ENCODE measurements around the gene MAPK1. TPM values are rescaled to one million over a fixed set of nuclear protein-coding genes. Genes with fewer than 3 reads are reported as not detected.
"Not testable (repeated sequence)": the region's sequence is repeated elsewhere in the genome, so short reads cannot be mapped to it uniquely, and the experiment has no call there.

Gene MAPK1
- total RNA-seq, 1 donor from 2014 or later: 156 TPM

DNA sequence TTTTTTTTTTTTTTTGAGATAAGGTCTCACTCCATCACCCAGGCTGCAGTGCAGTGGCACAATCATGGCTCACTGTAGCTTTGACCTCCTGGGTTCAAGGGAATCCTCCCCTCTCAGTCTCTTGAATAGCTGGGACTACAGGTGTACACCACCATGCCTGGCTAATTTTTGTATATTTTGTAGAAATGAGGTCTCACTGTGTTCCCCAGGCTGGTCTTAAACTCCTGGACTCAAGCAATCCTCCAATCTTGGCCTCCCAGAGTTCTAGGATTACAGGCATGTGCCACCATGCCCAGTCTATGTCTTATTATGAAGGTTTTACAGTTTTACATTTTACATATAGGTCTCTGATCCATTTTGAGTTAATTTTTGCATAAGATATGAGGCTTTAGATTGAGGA is 20.4 kb upstream of the MAPK1 start:
- no peak overlapping the region for H3K4me3 Mint-ChIP-seq (ENCODE audit: unreplicated experiment)
- no peak for DNase-seq (ENCODE audit: low spot score)
- H3K9me3 Mint-ChIP-seq (ENCODE audit: low read depth): no peaks in the 10 kb centered on the region
- TF ChIP-seq, protein P1, sequence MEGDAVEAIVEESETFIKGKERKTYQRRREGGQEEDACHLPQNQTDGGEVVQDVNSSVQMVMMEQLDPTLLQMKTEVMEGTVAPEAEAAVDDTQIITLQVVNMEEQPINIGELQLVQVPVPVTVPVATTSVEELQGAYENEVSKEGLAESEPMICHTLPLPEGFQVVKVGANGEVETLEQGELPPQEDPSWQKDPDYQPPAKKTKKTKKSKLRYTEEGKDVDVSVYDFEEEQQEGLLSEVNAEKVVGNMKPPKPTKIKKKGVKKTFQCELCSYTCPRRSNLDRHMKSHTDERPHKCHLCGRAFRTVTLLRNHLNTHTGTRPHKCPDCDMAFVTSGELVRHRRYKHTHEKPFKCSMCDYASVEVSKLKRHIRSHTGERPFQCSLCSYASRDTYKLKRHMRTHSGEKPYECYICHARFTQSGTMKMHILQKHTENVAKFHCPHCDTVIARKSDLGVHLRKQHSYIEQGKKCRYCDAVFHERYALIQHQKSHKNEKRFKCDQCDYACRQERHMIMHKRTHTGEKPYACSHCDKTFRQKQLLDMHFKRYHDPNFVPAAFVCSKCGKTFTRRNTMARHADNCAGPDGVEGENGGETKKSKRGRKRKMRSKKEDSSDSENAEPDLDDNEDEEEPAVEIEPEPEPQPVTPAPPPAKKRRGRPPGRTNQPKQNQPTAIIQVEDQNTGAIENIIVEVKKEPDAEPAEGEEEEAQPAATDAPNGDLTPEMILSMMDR (IDR thresholded peaks at IDR 0.05): no peak
- peaks cover 3% of the 10 kb centered on the region for H3K4me1 Mint-ChIP-seq (ENCODE audit: low read depth)
- no peaks in the 10 kb centered on the region for H3K27me3 Mint-ChIP-seq (ENCODE audit: low read depth)
- no peaks in the 10 kb centered on the region for H3K36me3 Mint-ChIP-seq (ENCODE audit: low read depth)
- H3K27ac Mint-ChIP-seq (ENCODE audit: unreplicated experiment): no peak overlapping the region

DNA sequence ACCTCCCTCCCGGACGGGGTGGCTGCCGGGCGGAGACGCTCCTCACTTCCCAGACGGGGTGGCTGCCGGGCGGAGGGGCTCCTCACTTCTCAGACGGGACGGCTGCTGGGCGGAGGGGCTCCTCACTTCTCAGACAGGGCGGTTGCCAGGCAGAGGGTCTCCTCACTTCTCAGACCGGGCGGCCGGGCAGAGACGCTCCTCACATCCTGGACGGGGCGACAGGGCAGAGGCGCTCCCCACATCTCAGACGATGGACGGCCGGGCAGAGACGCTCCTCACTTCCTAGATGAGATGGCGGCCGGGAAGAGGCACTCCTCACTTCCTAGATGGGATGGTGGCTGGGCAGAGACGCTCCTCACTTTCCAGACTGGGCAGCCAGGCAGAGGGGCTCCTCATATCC is 16.5 kb upstream of the MAPK1 start:
- not testable (repeated sequence) for H3K27me3 Mint-ChIP-seq (ENCODE audit: low read depth); H3K4me3 Mint-ChIP-seq (ENCODE audit: unreplicated experiment); H3K9me3 Mint-ChIP-seq (ENCODE audit: low read depth); H3K4me1 Mint-ChIP-seq (ENCODE audit: low read depth); DNase-seq (ENCODE audit: low spot score); H3K36me3 Mint-ChIP-seq (ENCODE audit: low read depth); H3K27ac Mint-ChIP-seq (ENCODE audit: unreplicated experiment)

DNA sequence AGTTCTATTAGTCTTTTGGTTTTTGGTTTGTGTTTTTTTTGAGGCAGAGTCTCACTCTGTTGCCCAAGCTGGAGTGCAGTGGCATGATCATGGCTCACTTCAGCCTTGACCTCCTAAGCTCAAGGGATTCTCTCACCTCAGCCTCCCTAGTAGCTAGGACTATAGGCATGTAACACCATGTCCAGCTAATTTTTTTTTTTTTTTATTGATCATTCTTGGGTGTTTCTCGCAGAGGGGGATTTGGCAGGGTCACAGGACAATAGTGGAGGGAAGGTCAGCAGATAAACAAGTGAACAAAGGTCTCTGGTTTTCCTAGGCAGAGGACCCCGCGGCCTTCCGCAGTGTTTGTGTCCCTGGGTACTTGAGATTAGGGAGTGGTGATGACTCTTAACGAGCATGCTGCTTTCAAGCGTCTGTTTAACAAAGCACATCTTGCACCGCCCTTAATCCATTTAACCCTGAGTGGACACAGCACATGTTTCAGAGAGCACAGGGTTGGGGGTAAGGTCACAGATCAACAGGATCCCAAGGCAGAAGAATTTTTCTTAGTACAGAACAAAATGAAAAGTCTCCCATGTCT is 15.4 kb upstream of the MAPK1 start:
- H3K4me3 Mint-ChIP-seq (ENCODE audit: unreplicated experiment); DNase-seq (ENCODE audit: low spot score); H3K27ac Mint-ChIP-seq (ENCODE audit: unreplicated experiment); H3K36me3 Mint-ChIP-seq (ENCODE audit: low read depth); H3K4me1 Mint-ChIP-seq (ENCODE audit: low read depth); H3K27me3 Mint-ChIP-seq (ENCODE audit: low read depth); H3K9me3 Mint-ChIP-seq (ENCODE audit: low read depth): not testable (repeated sequence)

DNA sequence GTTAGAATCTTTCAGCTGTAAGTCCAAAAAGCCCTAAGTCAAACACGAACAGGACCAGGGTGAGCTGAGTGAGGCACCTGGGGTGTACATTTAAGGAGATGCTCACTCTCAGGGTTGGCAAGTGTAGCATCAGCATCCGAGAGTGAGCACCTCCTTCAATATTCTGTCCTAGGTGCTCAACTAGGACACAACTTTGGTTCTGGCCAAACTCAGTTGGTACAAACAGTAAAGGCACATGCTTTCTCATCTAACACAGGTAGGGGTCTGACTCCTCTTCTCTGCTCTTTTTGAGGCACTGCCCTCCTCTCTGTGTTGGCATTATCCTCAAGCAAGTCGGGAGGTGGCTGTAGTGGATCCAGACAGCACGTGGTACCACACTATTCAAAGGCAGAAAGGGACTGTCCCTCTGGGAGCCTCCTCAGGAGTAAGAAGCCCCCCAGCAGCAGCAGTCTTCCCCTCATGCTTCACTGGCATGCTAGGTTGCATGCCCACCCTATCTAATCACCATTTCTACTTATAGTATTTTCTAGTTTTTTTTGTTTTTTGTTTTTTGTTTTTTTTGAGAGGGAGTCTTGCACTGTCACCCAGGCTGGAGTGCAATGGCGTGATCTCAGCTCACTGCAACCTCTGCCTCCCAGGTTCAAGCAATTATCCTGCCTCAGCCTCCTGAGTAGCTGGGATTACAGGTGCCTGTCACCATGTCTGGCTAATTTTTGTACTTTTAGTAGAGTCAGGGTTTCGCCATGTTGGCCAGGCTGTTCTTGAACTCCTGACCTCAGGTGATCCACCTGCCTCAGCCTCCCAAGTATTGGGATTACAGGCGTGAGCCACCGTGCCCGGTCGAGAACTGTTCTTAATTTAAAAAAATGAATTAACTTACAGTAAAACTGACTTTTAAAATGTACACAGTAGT is 14.7 kb upstream of the MAPK1 start:
- Mint-ChIP-seq H3K27ac (ENCODE audit: unreplicated experiment) (no peak overlapping the region), H3K9me3 (ENCODE audit: low read depth) (no peaks in the 10 kb centered on the region)
- TF ChIP-seq, protein P1 (IDR thresholded peaks at IDR 0.05): no peak

DNA sequence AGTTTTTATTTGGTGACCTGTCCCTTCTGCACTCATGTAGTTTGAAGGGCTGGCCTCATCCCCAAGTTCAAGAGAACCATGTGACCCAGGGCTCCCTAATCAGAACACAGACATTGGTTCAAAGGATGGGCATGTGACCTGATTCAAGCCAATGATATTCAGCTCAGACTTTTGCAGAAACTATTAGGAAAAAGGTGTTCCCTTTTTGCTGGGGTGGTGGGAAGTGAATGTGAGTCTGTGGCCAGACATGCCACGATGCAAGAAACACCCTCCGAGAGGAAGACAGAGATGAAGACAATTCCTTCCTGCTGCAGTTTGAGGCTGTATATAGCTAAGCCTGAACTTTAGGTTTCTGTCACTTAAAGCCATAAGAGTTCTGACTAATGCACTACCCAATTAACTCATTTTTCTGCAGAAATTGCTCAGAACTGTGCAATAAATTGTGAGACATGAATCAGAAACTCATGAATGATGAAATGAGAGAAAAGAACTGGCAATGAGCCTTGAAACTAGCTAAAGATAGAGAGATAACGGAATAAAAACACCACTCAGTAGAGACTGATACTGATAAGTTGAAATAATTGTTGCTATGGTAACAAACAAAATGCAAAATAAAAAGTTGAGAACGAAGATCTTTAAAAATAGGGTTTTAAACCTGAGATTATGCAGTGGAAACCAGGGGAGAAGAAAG is 9.2 kb upstream of the MAPK1 start:
- DNase-seq (ENCODE audit: low spot score): no peak
- H3K4me1 Mint-ChIP-seq (ENCODE audit: low read depth): peaks cover 7% of the 10 kb centered on the region
- H3K27me3 Mint-ChIP-seq (ENCODE audit: low read depth): no peaks in the 10 kb centered on the region
- TF ChIP-seq, protein P1 (IDR thresholded peaks at IDR 0.05): no peak
- H3K4me3 Mint-ChIP-seq (ENCODE audit: unreplicated experiment): no peak overlapping the region
- no peaks in the 10 kb centered on the region for H3K9me3 Mint-ChIP-seq (ENCODE audit: low read depth)
- peak overlapping the region; percentile 88 for H3K27ac Mint-ChIP-seq (ENCODE audit: unreplicated experiment)
- H3K36me3 Mint-ChIP-seq (ENCODE audit: low read depth): no peaks in the 10 kb centered on the region

More for the DNA sequence above, 14.7 kb upstream of the MAPK1 start:
- Mint-ChIP-seq H3K36me3 (ENCODE audit: low read depth) (no peaks in the 10 kb centered on the region), H3K4me1 (ENCODE audit: low read depth) (no peaks in the 10 kb centered on the region), H3K27me3 (ENCODE audit: low read depth) (no peaks in the 10 kb centered on the region), H3K4me3 (ENCODE audit: unreplicated experiment) (no peak overlapping the region)
- DNase-seq (ENCODE audit: low spot score): no peak

DNA sequence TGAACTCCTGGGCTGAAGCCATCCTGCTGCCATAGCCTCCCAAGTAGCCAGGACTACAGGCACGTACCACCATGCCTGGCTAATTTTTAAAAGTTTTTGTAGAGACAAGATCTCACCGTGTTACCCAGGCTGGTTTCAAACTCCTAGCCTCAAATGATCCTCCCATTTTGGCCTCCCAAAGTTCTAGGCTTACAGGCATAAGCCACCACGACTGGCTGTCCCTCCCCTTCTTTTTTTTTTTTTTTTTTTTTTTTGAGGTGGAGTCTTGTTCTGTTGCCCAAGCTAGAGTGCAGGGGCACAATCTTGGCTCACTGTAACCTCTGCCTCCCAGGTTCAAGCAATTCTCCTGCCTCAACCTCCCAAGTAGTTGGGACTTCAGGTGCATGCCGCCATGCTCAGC is 7.5 kb upstream of the MAPK1 start:
- H3K9me3 Mint-ChIP-seq (ENCODE audit: low read depth); H3K4me1 Mint-ChIP-seq (ENCODE audit: low read depth); H3K27me3 Mint-ChIP-seq (ENCODE audit: low read depth): not testable (repeated sequence)

More for the DNA sequence above, 7.5 kb upstream of the MAPK1 start:
- H3K4me3 Mint-ChIP-seq (ENCODE audit: unreplicated experiment); H3K36me3 Mint-ChIP-seq (ENCODE audit: low read depth); H3K27ac Mint-ChIP-seq (ENCODE audit: unreplicated experiment); DNase-seq (ENCODE audit: low spot score): not testable (repeated sequence)
